Activated T-cell treated with anti-CD3 and anti-CD28 coated beads, Interleukin-2, amount 50 U/mL, for 24 hours (primary cell): ENCODE measurements around the gene CLSTN3.

Source experiments
- DNase-seq: peaks from one replicate; pipeline ENCODE4 v3.0.0-alpha.2; 2020
- H3K27ac Mint-ChIP-seq: 2 replicates; pipeline ENCODE4 v1.8.0; 2020; ENCODE audit warnings: mild to moderate bottlenecking, mixed read lengths
- H3K27me3 Mint-ChIP-seq: 2 replicates; pipeline ENCODE4 v1.8.0; 2020; ENCODE audit warnings: mixed read lengths
- H3K36me3 Mint-ChIP-seq: 2 replicates; pipeline ENCODE4 v1.8.0; 2020; ENCODE audit warnings: low read depth, mixed read lengths
- H3K4me1 Mint-ChIP-seq: 2 replicates; pipeline ENCODE4 v1.8.0; 2020; ENCODE audit warnings: low read depth, mixed read lengths
- H3K4me3 Mint-ChIP-seq: 2 replicates; pipeline ENCODE4 v1.8.0; 2020; ENCODE audit warnings: mild to moderate bottlenecking, moderate library complexity, mixed read lengths
- H3K9me3 Mint-ChIP-seq: 2 replicates; pipeline ENCODE4 v1.8.0; 2020; ENCODE audit warnings: mixed read lengths

CLSTN3 gene

DNA sequence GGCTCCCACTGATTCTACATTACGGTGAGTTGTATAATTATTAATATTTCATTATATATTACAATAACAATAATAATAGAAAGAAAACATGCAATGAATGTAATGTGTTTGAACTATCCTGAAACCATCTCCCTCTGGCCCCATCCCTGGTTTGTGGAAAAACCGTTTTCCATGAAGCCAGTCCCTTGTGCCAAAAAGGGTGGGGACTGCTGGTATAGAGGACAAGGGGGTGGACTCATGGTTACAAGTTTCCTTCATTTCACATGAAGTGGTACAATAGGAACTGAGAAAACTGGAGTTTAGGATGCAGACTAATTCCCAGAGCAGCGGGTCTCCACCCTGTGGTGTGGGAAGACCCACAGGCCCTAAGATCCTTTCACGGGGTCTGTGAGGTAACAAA lies 18.1 kb upstream of the CLSTN3 start:
- H3K9me3 Mint-ChIP-seq: no peaks in the 10 kb centered on the region
- peaks cover 61% of the 10 kb centered on the region for H3K36me3 Mint-ChIP-seq
- H3K27me3 Mint-ChIP-seq: no peaks in the 10 kb centered on the region
- no peak overlapping the region for H3K27ac Mint-ChIP-seq
- DNase-seq: no peak
- H3K4me3 Mint-ChIP-seq: no peak overlapping the region
- peaks cover 22% of the 10 kb centered on the region for H3K4me1 Mint-ChIP-seq

DNA sequence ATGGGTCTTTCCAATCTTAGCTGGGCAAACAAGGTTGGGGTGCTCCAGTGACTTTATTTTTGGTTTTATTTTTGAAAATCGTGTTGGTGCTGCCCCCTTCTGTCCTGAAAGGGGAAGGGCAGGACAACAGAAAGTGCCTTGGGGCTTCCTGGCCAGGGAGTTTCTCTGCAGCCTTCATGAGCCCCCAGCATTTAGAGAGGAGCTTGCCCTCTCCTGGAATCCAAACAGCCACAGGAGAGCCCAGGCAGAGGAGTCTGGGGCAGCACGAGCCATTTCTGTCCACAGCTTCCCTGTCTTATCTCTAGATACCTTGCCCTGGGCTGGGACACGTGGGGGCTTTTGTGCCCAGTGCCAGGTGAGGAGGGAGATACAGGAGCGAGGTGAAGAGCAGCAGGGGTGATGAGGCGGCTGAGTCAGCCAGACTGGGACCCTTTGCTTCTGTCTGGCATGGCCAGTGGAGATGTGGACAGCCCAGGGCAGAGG lies 16.7 kb upstream of the CLSTN3 start:
- Mint-ChIP-seq H3K27ac (no peak overlapping the region), H3K4me1 (peaks cover 15% of the 10 kb centered on the region), H3K36me3 (peaks cover 65% of the 10 kb centered on the region), H3K4me3 (no peak overlapping the region), H3K9me3 (no peaks in the 10 kb centered on the region), H3K27me3 (no peaks in the 10 kb centered on the region)
- peak; percentile 49 for DNase-seq

DNA sequence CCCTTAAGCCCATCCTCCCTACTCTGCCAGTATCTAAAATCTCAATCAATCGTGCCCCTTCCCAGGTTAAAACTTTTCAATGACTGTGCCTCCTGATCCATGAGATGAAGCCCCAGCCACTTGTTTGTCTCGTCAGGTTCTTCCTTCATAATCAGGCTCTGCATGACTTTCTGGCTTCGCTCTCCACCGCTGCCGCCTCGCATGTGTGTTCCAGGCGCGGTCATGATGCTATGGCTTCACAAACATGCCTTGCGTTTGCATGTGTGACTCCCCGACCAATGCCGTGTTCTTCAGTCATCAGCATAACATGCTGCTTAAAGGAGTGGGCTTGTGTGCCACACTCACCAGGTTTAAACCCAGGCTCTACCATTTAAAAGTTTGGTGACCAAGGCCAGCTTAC lies 16.2 kb upstream of the CLSTN3 start:
- Mint-ChIP-seq H3K36me3 (peaks cover 65% of the 10 kb centered on the region), H3K27me3 (no peaks in the 10 kb centered on the region), H3K4me3 (no peak overlapping the region), H3K4me1 (peaks cover 15% of the 10 kb centered on the region), H3K27ac (no peak overlapping the region), H3K9me3 (no peaks in the 10 kb centered on the region)
- no peak for DNase-seq

DNA sequence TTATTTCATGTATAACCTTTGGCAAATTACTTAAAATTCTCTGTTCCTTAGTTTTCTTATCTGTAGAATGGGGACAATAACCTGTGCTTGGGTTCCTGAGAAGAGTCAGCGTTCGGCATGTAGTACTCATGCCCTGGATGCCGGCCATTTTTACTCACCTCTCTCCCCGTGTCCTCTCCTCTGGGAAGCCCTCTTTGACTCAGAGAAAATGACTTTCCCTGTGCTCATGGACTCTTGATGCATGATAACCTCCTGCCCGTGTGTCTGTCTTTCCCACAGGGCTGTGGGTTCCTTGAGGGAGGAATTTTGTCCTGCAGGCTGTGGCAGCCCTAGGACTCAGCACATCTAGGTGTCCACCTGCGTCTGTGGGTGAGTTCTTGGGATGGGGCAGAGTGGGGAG lies 15.3 kb upstream of the CLSTN3 start:
- Mint-ChIP-seq H3K9me3 (no peaks in the 10 kb centered on the region), H3K4me3 (no peak overlapping the region), H3K36me3 (peaks cover 64% of the 10 kb centered on the region), H3K4me1 (peaks cover 8% of the 10 kb centered on the region), H3K27ac (no peak overlapping the region), H3K27me3 (no peaks in the 10 kb centered on the region)
- no peak for DNase-seq

DNA sequence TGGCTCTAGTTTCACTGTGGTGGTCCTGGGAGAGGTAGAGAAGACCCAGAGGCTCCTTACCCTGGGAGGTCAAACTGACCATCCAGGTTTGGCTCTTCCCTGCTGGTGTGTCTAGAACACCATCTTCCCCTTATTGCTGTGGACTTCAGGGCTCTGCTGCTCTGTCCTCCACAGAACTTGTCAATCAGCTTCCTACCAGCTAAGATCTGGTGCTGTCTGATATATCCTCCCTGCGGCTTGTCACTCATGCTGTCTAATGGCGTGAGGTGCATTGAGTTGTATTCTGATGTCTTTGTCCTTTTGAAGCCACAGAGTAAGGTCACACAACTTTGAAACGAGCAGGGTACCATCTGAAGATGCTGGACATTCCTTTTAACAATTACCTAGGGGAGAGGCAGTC lies 14.0 kb upstream of the CLSTN3 start:
- peaks cover 65% of the 10 kb centered on the region for H3K36me3 Mint-ChIP-seq
- no peak overlapping the region for H3K4me3 Mint-ChIP-seq
- no peaks in the 10 kb centered on the region for H3K9me3 Mint-ChIP-seq
- no peak overlapping the region for H3K27ac Mint-ChIP-seq
- H3K27me3 Mint-ChIP-seq: no peaks in the 10 kb centered on the region
- no peak for DNase-seq
- peaks cover 5% of the 10 kb centered on the region for H3K4me1 Mint-ChIP-seq

DNA sequence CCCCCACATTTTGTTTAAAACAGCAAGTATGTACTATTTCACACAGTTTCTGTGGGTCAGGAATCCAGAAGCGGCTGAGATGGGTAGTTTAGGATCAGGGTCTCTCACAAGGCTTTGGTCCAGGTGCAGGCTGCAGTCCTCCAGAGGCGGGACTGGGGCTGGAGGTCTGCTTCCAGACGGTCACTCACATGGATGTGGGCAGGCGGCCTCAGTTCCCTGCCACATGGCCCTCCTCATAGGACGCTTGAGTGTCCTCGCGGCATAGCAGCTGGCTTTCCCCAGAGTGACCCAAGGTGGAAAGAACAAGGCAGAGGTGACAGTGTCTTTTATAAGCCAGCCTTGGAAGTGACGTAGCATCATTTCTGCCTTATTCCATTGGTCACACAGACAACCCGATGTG lies 13.3 kb upstream of the CLSTN3 start:
- no peak overlapping the region for H3K27ac Mint-ChIP-seq
- no peak for DNase-seq
- no peaks in the 10 kb centered on the region for H3K27me3 Mint-ChIP-seq
- H3K4me1 Mint-ChIP-seq: peaks cover 5% of the 10 kb centered on the region
- H3K9me3 Mint-ChIP-seq: no peaks in the 10 kb centered on the region
- peaks cover 59% of the 10 kb centered on the region for H3K36me3 Mint-ChIP-seq
- no peak overlapping the region for H3K4me3 Mint-ChIP-seq

DNA sequence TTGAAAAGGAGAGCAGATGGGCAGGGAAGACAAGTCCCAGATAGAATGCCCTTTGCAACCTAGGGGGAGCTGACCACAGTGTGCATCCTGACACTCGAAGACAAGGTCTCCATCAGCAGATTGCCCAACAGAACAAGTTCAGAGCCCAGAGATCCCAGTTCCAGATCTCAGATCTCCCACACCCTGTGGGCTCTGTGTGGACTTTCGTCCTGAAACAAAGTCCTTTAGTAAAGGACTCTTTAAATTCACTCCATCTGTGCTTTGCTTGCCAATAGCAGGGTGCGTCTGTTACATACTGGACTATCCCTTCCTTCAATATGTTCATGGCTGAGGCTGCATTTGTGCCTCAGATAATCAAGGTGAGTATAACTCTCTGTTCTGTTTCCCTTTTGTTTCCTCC lies 12.5 kb upstream of the CLSTN3 start:
- Mint-ChIP-seq H3K9me3 (no peaks in the 10 kb centered on the region), H3K27me3 (no peaks in the 10 kb centered on the region), H3K4me1 (peaks cover 5% of the 10 kb centered on the region), H3K36me3 (peaks cover 57% of the 10 kb centered on the region), H3K4me3 (no peak overlapping the region), H3K27ac (no peak overlapping the region)
- no peak for DNase-seq

DNA sequence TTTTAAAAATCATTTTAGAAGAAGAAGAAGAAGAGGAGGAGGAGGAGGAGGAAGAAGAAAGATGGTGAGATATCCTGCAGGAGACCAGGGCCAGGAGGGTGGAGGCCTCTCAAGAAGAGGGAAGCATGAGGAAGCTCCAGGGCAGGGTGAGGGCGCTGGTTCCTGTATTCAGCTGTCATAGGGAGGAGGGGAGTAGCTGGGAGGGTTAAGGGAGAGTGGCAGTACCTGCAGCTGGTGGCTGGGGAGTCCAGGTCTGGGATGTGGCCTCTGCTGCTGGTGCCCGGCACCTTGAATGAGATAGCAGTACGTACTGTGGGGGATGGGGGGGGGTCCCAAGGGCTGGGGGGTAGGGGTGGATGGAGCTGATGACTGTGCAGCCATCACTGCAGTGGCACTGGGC lies 11.3 kb upstream of the CLSTN3 start:
- Mint-ChIP-seq H3K27ac (no peak overlapping the region), H3K4me3 (no peak overlapping the region), H3K9me3 (no peaks in the 10 kb centered on the region), H3K27me3 (no peaks in the 10 kb centered on the region), H3K4me1 (no peaks in the 10 kb centered on the region), H3K36me3 (peaks cover 51% of the 10 kb centered on the region)
- no peak for DNase-seq

DNA sequence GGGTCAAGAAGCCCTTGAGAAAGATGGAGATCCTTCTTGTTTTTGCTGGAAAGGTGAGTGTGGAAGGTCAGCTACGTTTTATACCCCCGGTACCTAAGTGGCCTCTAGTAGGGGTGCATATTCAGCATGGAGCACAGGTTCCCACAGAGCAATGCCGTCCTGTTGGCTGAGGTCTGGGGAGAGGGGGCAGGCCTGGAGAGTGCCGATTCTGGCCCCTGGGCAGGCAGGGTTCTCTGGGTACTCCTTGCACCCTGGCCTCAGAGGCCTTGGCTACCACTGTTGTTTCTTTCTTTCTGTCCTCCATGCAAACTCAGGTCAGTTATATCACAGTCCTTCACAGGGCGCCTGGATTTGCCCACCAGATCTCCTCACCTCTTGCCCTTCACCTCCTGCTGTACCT lies 10.0 kb upstream of the CLSTN3 start:
- no peaks in the 10 kb centered on the region for H3K27me3 Mint-ChIP-seq
- H3K27ac Mint-ChIP-seq: no peak overlapping the region

DNA sequence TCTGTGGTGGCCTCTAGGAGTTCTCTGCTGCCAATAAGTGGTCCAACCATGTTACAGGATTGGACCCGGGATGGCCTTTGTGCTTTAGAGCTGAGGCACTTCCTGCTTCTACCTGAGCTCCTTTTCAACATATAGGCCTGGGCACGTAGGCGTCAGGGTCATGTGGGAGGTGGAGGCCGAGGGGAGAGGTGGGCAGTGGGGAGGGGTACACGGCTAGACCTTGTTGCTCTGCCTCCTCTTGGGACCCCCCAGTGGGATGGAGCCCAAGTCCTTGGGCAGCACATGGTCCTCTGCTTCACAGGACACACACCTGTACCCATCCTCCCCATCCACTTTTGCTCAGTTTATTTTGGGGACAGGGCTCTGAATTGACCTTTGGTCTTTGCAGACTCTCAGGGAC lies 8.8 kb upstream of the CLSTN3 start:
- no peak overlapping the region for H3K4me3 Mint-ChIP-seq
- H3K36me3 Mint-ChIP-seq: peaks cover 26% of the 10 kb centered on the region
- no peak for DNase-seq
- H3K4me1 Mint-ChIP-seq: no peaks in the 10 kb centered on the region
- no peaks in the 10 kb centered on the region for H3K27me3 Mint-ChIP-seq
- H3K9me3 Mint-ChIP-seq: no peaks in the 10 kb centered on the region
- H3K27ac Mint-ChIP-seq: no peak overlapping the region

More for the DNA sequence above, 10.0 kb upstream of the CLSTN3 start:
- Mint-ChIP-seq H3K4me1 (no peaks in the 10 kb centered on the region), H3K9me3 (no peaks in the 10 kb centered on the region), H3K36me3 (peaks cover 38% of the 10 kb centered on the region), H3K4me3 (no peak overlapping the region)
- DNase-seq: no peak

DNA sequence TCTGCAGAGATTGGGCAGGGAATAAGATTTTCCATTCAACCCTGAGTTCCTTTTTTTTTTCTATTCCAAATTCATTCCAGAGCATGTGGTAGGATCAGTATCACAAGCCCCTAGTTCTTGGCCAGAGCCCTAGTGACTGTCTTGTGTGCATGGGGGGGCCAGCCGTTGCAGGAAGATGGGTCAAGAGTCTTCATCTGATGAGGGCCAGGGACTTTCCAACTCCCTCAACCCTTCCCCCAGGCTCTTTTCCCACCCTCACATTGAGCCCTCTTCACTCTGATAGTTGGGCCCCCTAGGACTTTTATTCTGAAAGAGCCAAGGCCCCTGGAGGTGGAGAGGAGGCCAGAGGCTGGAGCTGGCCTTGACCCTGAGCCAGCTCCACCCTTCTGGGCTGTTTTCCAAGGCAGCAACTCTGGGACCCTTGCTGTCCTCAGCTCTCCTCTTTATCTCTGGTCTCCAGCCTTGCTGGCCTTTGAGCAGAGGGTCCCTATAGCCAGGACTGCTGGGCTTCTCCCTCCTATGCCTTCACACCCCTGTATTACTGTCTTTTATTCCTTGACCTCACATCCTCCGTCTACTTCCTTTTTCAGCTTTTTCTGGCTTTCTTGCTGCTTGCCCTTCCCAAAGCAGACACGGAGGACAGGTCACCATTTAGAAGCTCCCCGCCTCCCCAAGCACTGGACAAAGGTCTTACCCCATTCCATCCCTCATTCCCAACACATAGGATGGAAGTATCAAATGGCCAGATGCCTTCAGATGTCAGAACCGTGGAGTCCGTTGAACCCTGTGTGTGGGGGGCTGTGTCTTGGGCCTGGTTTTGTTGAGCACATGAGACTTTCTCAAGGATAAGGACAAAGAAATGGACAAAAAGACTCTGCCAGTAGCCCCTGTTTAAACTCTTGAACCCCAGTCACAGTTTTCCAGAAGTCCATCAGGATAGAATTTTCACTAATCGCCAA lies 7.1 kb upstream of the CLSTN3 start:
- no peaks in the 10 kb centered on the region for H3K27me3 Mint-ChIP-seq
- H3K4me3 Mint-ChIP-seq: no peak overlapping the region
- no peaks in the 10 kb centered on the region for H3K4me1 Mint-ChIP-seq
- H3K36me3 Mint-ChIP-seq: peaks cover 9% of the 10 kb centered on the region
- no peak for DNase-seq
- H3K27ac Mint-ChIP-seq: no peak overlapping the region
- H3K9me3 Mint-ChIP-seq: no peaks in the 10 kb centered on the region

DNA sequence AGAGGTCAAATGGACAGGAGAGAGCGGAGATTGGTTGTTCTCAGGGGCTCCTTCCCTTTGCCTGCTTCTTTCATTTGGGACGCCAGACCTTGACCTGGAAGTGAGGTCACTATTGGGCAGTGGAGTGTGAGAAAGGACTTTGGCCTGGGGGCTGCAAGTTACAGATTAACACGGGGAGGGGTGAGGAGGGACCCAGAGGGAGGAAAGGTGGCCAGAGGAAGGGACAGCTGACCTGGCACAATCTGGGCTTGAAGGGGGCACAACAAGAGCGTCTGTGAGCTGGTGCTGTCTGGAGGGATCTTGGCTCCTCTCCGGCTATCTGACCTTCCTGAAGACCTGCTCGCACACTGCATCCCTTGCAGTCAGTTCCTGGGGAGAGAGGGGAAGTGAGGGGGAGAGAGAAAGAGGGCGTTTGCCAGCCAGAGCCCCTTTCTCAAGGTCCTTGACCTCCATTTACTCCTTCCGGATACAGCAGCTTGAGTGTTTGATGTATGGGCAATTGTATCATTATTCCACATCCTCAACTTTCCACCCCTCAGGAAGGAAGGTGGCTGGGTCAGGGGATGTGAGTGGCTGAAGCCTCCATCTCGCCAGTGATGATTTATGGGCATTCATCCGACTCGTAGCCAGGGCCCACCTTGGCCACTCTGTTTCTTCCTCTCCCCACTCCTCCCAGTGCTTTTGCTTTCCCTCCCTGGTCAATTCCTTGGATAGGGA lies 6.2 kb upstream of the CLSTN3 start:
- H3K27ac Mint-ChIP-seq: no peak overlapping the region
- H3K4me3 Mint-ChIP-seq: no peak overlapping the region
- H3K36me3 Mint-ChIP-seq: peaks cover 3% of the 10 kb centered on the region
- DNase-seq: no peak
- H3K9me3 Mint-ChIP-seq: no peaks in the 10 kb centered on the region
- peaks cover 4% of the 10 kb centered on the region for H3K4me1 Mint-ChIP-seq
- H3K27me3 Mint-ChIP-seq: no peaks in the 10 kb centered on the region

DNA sequence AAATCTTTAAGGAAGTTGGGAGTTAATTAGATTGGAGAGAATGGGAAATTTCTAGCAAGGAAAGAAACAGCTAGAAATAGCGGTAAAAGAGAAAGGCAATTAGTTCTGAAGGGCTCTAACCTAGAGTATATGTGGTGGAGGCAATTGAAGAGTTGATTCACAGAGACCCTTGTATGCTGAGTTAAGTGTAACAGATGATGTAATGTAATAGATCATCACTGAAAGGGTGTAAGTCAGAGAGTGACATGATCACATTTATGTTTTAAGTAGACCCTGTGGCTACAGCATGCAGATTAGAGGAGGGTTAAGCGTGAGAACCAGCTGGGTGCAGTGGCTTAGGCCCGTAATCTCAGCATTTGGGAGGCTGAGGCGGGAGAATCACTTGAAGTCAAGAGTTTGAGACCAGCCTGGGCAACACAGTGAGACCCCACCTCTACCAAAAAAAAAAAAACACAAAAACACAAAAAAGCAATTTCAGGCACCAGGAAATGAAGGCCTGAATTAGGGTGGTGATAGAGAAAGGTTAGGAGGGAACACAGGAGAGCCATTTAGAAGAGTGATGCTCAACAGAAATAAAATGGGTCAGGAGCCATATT lies 4.4 kb upstream of the CLSTN3 start:
- Mint-ChIP-seq H3K27me3 (no peaks in the 10 kb centered on the region), H3K36me3 (no peaks in the 10 kb centered on the region), H3K27ac (no peak overlapping the region), H3K9me3 (no peaks in the 10 kb centered on the region), H3K4me1 (peaks cover 17% of the 10 kb centered on the region), H3K4me3 (no peak overlapping the region)
- DNase-seq: no peak

DNA sequence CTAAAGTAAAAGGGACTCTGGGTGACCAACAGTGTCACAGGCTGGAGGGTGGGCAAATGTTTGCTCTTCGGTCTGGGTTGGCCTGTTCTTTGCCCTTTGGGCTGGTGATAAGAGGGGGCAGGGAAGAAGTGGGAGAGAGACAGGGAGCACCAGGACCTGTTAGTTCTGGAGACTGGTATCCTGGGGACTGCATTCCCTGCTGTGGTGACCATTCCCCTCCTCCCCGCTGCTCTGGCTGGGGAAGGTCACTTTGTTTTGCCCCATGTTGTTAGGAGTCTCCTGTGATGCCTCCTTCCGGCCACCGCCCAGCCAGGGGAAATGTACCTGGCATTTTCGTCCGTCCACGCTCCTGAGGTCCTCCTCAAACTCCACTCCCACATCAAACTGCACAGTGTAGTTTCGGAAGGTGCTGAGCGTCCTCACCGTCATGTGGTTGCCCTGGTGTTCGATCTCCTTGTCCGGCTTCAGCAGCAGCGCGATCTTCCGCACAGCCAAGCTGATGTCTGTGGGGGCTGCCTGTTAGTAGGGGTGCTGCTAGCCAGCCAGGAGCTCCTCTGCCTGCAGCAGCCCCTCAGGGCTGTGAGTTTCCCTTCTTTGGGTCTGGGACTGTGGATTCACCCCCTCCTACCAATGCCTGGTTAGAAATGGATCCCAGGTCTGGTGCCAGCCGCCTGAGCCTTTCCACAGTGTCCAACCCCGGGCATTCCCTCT lies 2.1 kb upstream of the CLSTN3 start:
- Mint-ChIP-seq H3K4me3 (no peak overlapping the region), H3K9me3 (no peaks in the 10 kb centered on the region), H3K27ac (no peak overlapping the region), H3K27me3 (no peaks in the 10 kb centered on the region), H3K36me3 (no peaks in the 10 kb centered on the region), H3K4me1 (peaks cover 37% of the 10 kb centered on the region)
- DNase-seq: no peak
